HCT116 (cell line): ENCODE results near the gene PDK4.

ENCODE experiments used
- EGR1 ChIP-seq: IDR thresholded peaks from 2 replicates; pipeline ENCODE4 v1.6.1; 2012; ENCODE audit warnings: low read depth
- EZH2phosphoT487 ChIP-seq: fragments of 200-600 bp; IDR thresholded peaks from 2 replicates; pipeline ENCODE4 v1.6.1; 2018; ENCODE audit warnings: antibody characterized with exemption, borderline replicate concordance
- MAX ChIP-seq: IDR thresholded peaks from 2 replicates; pipeline ENCODE4 v1.6.1; 2012
- YY1 ChIP-seq: IDR thresholded peaks from 2 replicates; pipeline ENCODE4 v1.6.1; 2011; ENCODE audit warnings: low read length, low read depth, moderate library complexity, mild to moderate bottlenecking; ENCODE audit not compliant: insufficient replicate concordance; ENCODE audit errors: extremely low read depth

GRCh38 chr7:95593343-95593742, 3.0 kb downstream of the PDK4 start:
- TF ChIP-seq YY1 (no peak), EZH2phosphoT487 (no peak), MAX (no peak), EGR1 (no peak)
